Mucosa of rectum (tissue), 2 donors: Measurements from ENCODE around the gene SEPTIN10.

ENCODE experiments used
- H3K27ac ChIP-seq, 2 donors: one replicate each; pipeline ENCODE4 v1.7.0; 2013; ENCODE audit warnings: inconsistent platforms in 2 of 2, low read depth in 2 of 2, low read length in 2 of 2
- H3K27me3 ChIP-seq, 2 donors: one replicate each; pipeline ENCODE4 v1.7.0; 2013; ENCODE audit warnings: low read length in 2 of 2; ENCODE audit not compliant: control insufficient read depth in 2 of 2, insufficient read depth in 2 of 2
- H3K36me3 ChIP-seq, 2 donors: one replicate each; pipeline ENCODE4 v1.7.0; 2013; ENCODE audit warnings: low read length in 2 of 2; ENCODE audit not compliant: control insufficient read depth in 2 of 2, insufficient read depth in 2 of 2
- H3K4me1 ChIP-seq, 2 donors: one replicate each; pipeline ENCODE4 v1.7.0; 2013; ENCODE audit warnings: low read length in 2 of 2, mild to moderate bottlenecking in 1 of 2; ENCODE audit not compliant: control insufficient read depth in 2 of 2, insufficient read depth in 2 of 2
- H3K4me3 ChIP-seq, 2 donors: one replicate each; pipeline ENCODE4 v1.7.0; 2013; ENCODE audit warnings: low read length in 2 of 2
- H3K9ac ChIP-seq, 2 donors: one replicate each; pipeline ENCODE4 v1.7.0; 2013; ENCODE audit warnings: low read length in 2 of 2, low read depth in 1 of 2, mild to moderate bottlenecking in 1 of 2
- H3K9me3 ChIP-seq, 2 donors: one replicate each; pipeline ENCODE4 v1.7.0; 2013; ENCODE audit warnings: low read length in 2 of 2; ENCODE audit not compliant: control insufficient read depth in 2 of 2
- donor health status: healthy.
- donor health status: Normal muscosa, but diverticular disease.

Gene SEPTIN10

DNA sequence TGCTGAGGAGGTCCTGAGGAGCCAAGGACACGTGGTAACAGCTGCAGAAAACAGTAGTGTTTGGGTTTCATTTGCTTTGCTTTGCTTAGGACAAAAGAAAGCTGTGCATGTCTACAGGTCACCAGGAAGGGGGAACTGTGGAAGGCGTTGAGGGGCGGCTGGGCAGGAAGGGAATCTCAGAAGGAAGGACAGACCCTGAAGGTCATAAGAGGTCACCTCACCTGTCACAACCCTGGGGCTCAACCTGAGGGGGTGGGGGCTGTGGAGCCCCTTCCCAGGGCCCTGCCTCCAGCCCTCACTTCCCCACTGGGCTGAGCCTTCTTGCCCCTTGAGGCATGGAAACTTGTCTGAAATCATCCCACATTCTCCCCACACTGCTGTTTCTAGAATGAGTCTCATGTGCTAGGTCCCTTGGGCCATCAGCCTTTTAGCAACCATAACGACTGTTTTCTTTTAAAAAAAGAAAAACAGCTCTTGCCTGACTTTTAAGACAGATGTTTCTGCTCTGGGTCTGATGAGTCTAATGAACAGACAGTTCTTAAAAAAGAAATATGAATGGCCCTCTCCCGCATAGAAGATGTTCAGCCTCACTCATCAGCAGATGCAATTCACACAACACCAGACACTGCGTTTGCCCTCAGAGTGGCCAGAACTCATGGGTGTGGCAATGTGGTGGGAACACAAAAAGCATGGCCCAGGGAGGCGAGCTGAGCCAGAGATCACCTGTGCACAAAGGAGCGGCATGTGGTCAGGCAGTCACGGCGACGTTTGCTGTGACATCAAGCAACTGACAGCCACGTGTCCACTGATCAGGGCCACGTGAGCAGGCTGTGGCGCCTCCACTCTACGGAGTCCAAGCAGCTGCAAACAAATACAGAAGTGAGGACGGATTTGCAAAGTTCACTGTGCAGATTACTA lies 84.0 kb downstream of the SEPTIN10 start:
- Histone ChIP-seq H3K27ac (no peak overlapping the region), H3K36me3 (no peaks in the 10 kb centered on the region), H3K9ac (no peak overlapping the region), H3K4me1 (peaks cover 5% of the 10 kb centered on the region in 2 donors), H3K4me3 (no peak overlapping the region), H3K27me3 (no peaks in the 10 kb centered on the region), H3K9me3 (no peaks in the 10 kb centered on the region)

GRCh38 chr2:109528811-109529501 lies 84.8 kb downstream of the SEPTIN10 start:
- peaks cover 5% of the 10 kb centered on the region in 2 donors for H3K4me1 ChIP-seq
- no peak overlapping the region for H3K4me3 ChIP-seq
- no peaks in the 10 kb centered on the region for H3K9me3 ChIP-seq
- no peak overlapping the region for H3K9ac ChIP-seq
- H3K27ac ChIP-seq = no peak overlapping the region
- no peaks in the 10 kb centered on the region for H3K36me3 ChIP-seq
- no peaks in the 10 kb centered on the region for H3K27me3 ChIP-seq

GRCh38 chr2:109527846-109528705 lies 85.7 kb downstream of the SEPTIN10 start:
- no peaks in the 10 kb centered on the region for H3K36me3 ChIP-seq
- H3K4me3 ChIP-seq = no peak overlapping the region
- H3K27ac ChIP-seq = no peak overlapping the region
- H3K9ac ChIP-seq = no peak overlapping the region
- H3K4me1 ChIP-seq = peaks cover 5% of the 10 kb centered on the region in 2 donors
- no peaks in the 10 kb centered on the region for H3K27me3 ChIP-seq
- no peaks in the 10 kb centered on the region for H3K9me3 ChIP-seq

DNA sequence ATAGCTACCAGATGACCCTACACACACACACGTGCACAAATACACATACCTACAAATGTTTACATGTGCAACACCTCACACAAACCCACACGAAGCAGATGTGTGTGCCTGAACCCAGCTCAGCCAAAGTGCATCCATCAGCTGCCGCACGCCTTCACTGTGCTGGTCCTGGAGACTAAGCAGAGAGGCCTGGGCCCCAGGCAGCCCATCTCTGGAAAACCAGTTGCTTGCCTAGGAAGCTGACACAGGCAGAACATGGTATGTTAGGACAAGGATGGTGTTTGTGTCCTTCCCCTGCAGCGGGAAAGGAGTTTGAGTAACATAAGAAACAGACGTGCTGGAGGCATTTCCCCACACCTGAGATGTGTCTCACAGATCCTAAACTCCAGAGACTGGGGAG lies 86.7 kb downstream of the SEPTIN10 start:
- Histone ChIP-seq H3K9ac (no peak overlapping the region), H3K9me3 (no peaks in the 10 kb centered on the region), H3K27me3 (no peaks in the 10 kb centered on the region), H3K4me1 (peaks cover 5% of the 10 kb centered on the region in 2 donors), H3K4me3 (no peak overlapping the region), H3K36me3 (no peaks in the 10 kb centered on the region), H3K27ac (no peak overlapping the region)

DNA sequence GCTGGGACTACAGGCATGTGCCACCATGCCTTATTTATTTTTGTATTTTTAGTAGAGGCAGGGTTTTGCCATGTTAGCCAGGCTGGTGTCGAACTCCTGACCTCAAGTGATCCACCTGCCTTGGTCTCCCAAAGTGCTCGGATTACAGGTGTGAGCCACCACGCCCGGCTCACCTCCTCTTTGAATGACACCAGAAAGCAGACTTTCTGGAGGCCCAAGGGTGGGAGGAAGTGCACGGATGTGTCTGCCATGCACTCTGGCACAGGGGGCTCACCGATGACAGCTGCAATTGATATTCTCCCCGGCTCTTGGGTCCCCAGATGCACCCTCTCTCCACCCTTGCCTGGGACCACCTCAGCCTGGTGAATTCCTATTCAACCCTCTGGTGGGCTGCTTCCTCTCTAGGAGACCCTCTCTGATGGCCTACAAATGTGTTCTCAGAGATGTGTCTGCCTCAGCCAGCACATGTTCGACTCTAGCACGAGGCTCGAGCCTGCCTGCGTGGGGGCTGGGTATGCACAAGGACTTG lies 87.3 kb downstream of the SEPTIN10 start:
- H3K27me3 ChIP-seq = no peaks in the 10 kb centered on the region
- H3K4me1 ChIP-seq = peaks cover 5% of the 10 kb centered on the region in 2 donors
- H3K9ac ChIP-seq = no peak overlapping the region
- no peaks in the 10 kb centered on the region for H3K36me3 ChIP-seq
- no peaks in the 10 kb centered on the region for H3K9me3 ChIP-seq
- H3K27ac ChIP-seq = no peak overlapping the region
- H3K4me3 ChIP-seq = no peak overlapping the region

GRCh38 chr2:109525836-109526235 lies 87.9 kb downstream of the SEPTIN10 start:
- H3K9ac ChIP-seq = no peak overlapping the region
- H3K4me1 ChIP-seq = peaks cover 4 to 5% of the 10 kb centered on the region in 2 donors
- no peaks in the 10 kb centered on the region for H3K36me3 ChIP-seq
- no peak overlapping the region for H3K27ac ChIP-seq
- H3K27me3 ChIP-seq = no peaks in the 10 kb centered on the region
- no peak overlapping the region for H3K4me3 ChIP-seq
- no peaks in the 10 kb centered on the region for H3K9me3 ChIP-seq

DNA sequence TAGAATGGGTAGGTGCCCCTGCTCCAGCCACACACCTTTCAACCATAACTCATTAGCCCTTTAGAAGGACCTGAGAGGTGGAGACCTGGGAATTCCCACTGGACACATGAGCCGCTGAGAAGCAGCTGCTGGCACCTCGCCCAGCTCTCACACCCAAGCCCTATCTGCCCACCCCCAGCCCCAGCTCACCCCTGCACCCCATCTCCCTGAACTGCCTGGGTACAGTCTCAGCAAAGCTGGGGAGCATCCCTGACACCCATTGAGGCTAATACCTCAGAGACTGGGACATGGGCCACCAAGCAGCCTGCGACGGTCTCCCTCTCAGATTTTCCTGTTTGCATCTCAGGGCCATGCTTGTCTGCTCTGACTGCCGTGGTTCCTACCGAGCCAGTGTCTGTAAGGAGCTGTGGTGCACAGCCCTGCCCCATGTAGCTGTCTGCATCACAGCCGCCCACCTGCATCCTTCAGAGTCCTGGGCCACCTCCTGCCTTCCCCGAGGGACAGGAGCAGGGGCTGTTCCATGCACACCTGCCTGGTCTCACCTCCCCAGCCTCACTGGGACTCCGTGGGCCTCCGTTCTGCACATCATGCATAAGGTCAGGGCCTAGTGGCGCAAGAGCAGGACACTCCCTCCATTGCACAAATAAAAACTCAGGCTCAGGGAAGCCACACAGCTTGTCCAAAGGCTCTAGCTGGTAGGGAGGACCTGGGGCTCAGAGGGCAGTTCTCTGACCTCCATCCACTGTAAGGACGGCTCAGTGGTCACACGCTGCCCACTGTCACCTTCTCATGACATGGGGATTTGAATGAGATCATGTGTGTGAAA lies 90.0 kb downstream of the SEPTIN10 start:
- Histone ChIP-seq H3K9ac (no peak overlapping the region), H3K27me3 (no peaks in the 10 kb centered on the region), H3K27ac (no peak overlapping the region), H3K4me3 (no peak overlapping the region), H3K4me1 (no peaks in the 10 kb centered on the region), H3K36me3 (no peaks in the 10 kb centered on the region), H3K9me3 (no peaks in the 10 kb centered on the region)

DNA sequence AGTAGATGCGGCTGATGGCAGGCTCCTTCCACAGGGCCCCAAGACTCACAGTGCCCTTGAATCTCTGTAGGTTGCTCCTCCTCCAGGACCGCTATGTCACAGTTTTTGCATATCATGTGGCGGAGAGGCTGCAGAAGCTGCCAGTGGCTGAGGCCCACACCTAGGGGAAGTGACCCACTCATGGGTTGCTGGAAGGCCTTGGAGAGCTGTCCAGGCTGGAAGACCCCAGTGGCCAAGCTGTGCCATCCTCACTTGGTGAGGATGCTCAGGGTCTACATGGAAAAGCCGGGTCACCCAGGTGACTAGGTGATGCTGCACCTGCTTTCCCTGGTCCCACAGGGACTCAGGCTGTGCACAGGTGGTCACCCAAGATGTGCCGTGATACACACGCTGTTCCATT lies 90.6 kb downstream of the SEPTIN10 start:
- H3K27me3 ChIP-seq = no peaks in the 10 kb centered on the region
- no peaks in the 10 kb centered on the region for H3K4me1 ChIP-seq
- no peaks in the 10 kb centered on the region for H3K36me3 ChIP-seq
- no peak overlapping the region for H3K4me3 ChIP-seq
- no peak overlapping the region for H3K27ac ChIP-seq
- H3K9me3 ChIP-seq = no peaks in the 10 kb centered on the region
- H3K9ac ChIP-seq = no peak overlapping the region

DNA sequence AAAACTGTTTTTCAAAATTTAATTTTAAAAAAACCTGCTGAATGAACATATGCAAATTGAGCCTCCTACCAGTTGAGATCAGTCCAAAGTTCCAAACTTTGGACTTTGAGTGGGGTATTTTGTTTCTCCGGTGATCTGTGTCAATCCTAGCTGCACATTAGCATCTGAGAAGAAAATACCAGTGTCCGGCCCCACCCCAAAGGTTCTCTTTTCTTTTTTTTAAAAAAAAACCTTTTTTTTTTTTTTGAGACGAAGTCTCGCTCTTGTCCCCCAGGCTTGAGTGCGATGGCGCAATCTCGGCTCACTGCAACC lies 91.7 kb downstream of the SEPTIN10 start:
- Histone ChIP-seq H3K36me3 (no peaks in the 10 kb centered on the region), H3K9me3 (no peaks in the 10 kb centered on the region), H3K27me3 (no peaks in the 10 kb centered on the region)

More for the DNA sequence above, 91.7 kb downstream of the SEPTIN10 start:
- Histone ChIP-seq H3K27ac (no peak overlapping the region), H3K4me3 (no peak overlapping the region), H3K4me1 (no peaks in the 10 kb centered on the region), H3K9ac (no peak overlapping the region)
